Renal pelvis (tissue), 4 donors: ENCODE data around the gene LMF2. TPM values are rescaled to one million over a fixed set of nuclear protein-coding genes. Genes with fewer than 3 reads are reported as not detected.
A peak's percentile ranks its signal among the peaks of the same experiment; 100 is the strongest.
"Not testable (repeated sequence)": the region's sequence is repeated elsewhere in the genome, so short reads cannot be mapped to it uniquely, and the experiment has no call there.

Experiments used
- DNase-seq: peaks from one replicate; pipeline ENCODE4 v3.0.0-alpha.2; 2013
- polyA plus RNA-seq, 3 donors: library from polyadenylated mRNA; unstranded; fragments of 120-200 nt; gene quantifications; one replicate each; pipeline ENCODE4 v1.2.1, GENCODE V29; 2013; ENCODE audit not compliant: insufficient read length in 3 of 3

Gene LMF2
- polyA plus RNA-seq, 3 donors, result 47.3 to 61.5 (median 60.5) TPM

DNA sequence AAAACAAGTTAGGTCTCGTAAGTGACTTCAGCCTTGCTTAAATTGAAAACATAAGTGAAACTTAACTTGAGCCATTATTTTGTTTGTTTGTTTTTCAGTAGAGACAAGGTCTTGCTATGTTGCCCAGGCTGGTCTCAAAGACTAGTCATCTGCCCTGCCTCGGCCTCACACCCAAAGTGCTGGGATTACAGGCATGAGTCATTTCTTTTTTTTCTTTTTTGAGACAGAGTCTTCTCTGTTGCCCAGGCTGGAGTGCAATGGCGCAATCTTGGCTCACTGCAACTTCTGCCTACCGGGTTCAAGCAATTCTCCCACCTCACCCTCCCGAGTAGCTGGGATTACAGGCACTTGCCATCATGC, 34.1 kb upstream of the LMF2 start:
- DNase-seq, result not testable (repeated sequence)

DNA sequence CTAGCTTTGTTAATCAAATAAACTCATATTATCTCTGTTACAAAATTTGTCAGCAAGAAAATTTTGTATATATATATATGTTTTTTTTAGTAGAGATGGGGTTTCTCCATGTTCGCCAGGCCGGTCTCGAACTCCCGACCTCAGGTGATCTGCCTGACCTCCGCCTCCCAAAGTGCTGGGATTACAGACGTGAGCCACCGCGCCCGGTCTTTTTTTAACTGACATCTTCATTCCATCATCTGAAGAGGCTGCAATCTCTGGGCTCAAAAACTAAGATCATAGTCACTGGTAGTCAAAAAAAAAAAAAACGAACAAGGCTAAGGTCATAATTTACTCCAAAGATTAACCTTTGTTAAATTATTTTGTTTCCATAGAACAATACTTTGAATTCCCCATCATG, 32.9 kb upstream of the LMF2 start:
- DNase-seq, result no peak

DNA sequence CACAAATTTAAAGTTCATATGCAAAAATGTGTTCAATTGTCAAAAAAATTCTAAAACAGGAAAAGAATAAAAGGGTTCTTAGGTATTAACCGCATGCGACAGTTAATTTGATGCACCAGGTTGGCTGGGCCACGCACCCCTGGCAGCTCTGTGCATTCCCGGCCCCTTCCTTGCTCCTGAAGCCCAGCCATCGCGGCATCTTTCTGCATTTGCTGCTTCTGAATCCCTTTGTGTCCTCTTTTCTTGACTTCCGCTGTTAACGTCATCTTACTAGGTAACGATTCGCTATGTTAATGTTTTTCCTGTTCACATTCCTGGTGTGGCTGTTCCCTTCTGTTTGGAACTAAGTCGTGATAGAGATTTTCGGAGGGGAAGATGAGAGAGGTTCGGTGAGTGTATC, 30.3 kb upstream of the LMF2 start:
- DNase-seq, result no peak

DNA sequence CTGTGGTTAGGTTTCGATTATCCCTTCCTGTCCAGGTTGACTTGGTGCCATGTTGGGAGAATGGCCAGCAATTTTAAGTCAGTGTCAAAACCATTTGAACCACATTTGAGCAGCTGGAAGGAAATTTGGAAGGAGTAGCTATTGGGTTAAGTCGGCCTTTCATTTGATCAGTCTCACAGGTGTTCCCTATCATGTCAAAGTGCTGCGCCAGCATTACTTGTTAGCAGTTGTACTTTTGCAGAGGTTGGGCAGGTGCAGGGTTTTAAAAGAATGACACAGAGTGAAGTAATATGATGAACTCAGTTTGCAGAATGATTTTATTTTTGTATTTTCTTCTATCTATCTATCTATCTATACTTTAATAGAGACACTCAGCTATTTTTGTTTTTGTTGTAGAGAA, 28.7 kb upstream of the LMF2 start:
- no peak for DNase-seq

DNA sequence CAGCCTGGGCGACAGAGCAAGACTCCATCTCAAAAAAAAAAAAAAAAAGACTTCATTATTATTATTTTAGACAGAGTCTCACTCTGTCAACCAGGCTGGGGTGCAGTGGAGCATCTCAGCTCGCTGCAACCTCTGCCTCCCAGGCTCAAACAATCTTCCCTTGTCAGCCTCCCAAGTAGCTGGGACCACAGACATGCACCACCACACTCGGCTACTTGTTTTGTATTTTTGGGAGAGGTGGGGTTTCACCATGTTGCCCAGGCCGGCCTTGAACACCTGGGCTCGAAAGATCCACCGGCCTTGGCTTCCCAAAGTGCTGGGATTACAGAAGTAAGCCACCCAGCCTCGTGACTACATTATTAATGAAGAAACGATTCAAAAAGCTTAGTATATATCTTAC, 27.6 kb upstream of the LMF2 start:
- DNase-seq, result no peak

DNA sequence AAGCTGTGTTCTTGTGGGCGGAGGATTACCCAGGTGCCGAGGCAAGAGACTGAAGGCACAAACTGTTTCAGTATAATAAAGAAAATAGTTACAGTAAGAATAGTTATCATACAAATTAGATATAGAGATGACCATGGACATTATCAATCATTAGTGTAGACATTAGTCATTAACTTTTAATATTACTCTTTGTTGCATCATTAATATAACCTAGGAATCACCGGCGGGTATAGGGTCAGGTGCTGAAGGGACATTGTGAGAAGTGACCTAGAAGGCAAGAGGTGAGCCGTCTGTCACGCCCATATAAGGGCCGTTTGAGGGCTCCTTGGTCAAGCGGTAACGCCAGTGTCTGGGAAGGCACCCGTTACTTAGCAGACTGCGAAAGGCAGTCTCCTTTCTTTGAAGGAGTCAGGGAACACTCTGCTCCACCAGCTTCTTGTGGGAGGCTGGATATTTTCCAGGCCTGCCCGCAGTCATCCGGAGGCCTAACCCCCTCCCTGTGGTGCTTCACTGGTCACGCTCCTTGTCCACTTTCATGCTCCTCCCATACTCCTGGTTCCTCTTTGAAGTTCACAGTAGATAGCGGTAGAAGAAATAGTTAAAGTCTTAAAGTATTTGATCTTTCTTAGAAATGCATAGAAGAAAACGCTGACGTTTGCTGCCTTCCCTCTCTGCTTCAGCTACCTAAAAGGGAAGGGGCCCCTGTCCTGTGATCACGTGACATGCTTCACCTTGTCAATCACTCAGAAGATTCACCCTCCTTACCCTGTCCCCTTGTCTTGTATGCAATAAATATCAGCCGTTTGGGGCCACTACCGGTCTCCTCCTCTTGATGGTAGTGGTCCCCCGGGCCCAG, 26.6 kb upstream of the LMF2 start:
- DNase-seq, result not testable (repeated sequence)

DNA sequence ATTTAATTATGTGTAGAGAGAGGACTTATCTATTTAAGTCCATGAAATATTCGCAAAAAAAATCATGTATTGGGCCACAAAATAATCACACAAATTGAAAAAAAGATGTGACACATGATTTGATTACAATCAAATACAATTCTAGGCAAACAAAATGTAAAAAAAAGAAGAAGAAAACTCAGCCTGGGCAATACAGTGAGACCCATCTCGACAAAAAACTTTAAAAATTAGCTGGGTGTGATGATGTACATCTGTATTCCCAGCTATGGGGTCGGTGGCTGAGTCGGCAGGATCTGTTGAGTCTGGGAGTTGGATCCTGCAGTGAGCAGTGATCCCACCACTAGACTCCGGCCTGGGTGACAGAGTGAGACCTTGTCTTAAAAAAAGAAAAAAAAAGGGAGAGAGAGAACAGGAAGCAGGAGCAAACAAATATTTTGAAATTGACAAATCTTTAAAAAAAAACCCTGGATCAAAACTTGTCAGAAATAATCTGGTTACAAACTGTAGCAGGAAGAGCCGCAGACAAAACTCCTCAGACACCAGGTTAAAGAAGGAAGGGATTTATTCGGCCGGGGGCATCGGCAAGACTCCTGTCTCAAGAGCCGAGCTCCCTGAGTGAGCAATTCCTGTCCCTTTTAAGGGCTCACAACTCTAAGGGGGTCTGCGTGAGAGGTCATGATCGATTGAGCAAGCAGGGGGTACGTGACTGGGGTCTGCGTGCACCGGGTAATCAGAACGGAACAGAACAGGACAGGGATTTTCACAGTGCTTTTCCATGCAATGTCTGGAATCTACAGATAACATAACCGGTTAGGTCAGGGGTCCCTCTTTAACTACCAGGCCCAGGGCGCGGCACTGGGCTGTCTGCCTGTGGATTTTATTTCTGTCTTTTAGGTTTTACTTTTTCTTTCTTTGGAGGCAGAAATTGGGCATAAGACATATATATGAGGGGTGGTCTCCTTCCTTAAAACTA, 25.6 kb upstream of the LMF2 start:
- DNase-seq, result no peak

DNA sequence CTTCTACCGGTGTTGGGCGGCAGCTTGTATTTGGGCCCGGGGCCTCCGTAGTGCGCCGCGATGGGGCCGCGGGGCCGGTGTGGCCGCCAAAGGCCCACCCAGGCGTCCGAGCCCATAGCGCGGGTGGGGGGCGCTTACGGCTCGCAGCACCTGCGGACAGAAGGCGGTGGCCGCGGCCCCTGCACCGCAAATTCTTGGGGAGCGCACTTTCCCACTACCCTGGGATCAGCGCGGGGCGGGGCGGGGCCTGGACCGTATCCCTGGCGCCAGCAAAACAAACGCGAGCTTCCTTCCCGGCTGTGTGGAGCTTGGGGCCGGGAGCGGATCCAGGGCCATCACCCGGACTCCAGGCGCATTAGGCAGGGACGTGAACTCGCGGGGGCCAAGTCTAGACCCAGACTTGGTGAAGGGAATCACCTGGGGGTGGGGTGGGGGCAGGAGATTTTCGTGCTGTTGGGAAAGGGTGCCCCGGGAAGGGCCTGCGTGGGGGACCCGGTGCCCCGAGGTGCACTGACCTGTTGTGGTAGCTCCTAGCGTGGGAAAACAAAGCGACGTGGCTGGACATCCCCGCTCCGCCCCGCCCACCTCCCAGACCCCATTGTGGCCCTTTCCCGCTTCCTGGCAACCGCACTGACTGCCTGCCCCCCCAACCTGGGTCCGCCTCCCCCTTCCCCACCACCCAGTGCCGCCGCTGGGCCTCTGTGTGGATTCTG, 24.6 kb upstream of the LMF2 start:
- no peak for DNase-seq

DNA sequence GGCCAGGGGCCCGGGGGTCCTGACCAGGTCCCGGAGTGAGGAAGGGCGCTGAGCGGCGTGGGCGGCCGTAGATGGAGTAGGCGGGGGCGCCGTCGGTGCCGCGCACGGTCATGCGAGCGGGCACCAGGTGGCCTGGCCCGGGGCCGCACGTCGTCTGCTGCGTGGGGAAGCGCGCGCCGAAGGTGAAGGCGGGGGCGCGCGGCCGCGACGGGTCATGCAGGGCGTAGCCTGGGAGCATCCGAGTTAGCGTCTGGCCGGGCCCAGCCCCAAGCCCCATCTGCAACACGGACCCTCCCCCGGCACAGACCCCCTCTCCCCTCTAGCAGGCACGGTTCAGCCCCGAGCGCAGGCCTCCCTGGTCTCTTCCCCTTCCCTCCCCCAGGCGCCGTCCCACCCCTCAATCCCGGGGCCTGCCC, 24.1 kb upstream of the LMF2 start:
- no peak for DNase-seq

DNA sequence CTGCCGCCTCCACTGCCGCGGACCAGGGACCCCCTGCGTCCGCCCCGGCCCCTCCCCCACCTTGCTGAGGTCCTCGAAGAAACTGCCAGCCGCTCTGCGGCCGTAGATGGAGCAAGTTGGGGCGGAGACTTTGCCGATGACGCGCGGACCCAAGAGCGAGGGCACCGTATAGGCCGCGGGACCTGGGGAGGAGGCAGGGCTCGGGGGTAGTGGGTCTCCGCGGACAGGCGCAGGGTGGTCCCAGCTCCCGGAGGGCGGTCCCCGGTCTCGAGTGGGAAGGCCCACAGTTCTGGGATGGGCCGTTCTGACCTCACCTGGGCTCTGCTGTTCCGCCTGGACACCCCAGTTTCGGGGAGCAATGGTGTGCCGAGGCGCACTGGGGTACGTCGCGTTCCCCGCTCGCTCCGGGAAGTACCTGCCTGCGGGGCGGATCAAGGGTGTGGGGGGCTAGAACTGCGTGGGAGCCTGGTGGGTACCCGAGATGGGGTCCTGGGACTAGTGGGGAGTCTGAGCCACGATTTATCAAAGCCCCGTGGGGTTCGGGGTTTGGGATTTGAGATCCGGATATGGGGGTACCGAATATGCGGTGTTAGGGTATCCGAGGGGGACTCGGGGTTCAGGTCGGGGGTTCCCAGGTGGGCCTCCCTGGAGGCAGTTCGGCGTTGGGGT, 23.5 kb upstream of the LMF2 start:
- DNase-seq, result no peak

DNA sequence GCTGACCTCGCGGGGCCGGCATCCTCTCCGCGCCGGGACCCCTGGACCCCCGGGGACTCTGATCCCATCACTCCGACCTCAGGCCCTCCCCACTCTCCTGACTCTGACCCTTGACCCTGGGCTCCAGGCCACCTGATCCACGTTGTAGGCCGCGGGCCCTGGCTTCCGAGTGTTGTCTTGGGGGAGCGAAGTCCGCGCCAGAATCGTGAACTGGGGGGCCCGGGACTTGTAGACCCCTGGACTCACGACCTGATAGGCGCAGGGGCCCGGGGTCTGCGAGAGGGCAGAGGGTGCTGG, 23.0 kb upstream of the LMF2 start:
- DNase-seq, result no peak

DNA sequence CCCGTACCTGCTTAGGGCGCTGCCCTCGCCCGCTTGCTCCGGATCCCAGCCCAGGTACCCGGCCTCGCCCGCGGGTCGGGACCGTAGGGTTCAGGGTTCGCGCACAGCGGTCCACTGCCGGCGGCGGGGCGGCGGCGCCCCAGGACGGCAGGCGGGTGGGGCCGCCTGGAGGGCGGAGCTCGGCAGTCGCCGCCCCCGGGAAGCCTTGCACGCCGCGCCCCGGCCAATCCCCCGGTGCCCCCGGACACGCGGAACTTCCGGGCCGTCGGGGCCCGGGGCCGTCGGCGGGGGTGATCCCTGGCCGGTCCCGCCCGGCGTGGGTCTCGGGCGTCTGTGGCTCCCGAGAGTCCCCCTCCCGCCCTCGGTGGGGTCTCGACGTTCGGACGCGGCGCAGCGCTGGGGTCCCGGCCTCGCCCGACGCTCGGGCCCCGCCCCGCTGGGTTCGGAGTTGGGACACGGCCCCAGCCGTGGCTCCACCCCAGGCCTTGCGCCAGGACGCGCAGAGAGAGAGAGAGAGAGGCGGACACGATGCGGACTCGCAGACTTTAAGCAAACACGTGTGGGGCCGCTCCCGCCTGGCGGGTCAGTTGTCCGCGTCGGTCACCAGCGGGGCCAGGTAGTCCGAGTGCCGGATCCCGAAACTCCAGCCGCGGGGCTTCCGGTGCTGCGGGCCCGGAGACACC, 22.5 kb upstream of the LMF2 start, which contains the start of gene TYMP:
Gene TYMP, minus strand, starts transcription at position 116 of the 683 bp plus-strand sequence. CDS start 303 bp downstream, outside the sequence.
- no peak for DNase-seq

DNA sequence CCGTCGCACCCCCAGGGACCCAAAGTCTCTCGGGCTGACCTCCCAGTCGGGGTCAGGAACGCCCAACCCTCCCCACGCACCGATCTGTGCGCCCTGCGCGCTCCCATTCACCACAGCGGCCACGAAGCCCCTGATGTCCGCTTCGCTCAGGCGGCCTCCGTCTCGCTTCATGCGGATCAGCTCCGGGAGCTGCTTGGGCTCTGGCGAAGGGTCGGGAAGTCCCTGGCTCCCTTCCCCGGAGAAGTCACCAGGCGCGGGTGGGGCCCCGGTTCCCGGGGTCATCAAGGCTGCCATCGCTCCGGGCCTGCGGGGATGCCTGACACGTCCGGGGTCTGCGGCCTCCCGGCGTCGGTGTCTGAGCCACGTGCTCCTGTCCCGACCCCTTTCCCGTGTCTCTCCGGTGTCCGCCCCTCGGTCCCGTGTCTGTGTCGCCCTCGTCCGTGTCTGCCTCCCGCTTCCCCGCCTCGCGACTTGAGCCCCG, 22.0 kb upstream of the LMF2 start:
- DNase-seq, result no peak

DNA sequence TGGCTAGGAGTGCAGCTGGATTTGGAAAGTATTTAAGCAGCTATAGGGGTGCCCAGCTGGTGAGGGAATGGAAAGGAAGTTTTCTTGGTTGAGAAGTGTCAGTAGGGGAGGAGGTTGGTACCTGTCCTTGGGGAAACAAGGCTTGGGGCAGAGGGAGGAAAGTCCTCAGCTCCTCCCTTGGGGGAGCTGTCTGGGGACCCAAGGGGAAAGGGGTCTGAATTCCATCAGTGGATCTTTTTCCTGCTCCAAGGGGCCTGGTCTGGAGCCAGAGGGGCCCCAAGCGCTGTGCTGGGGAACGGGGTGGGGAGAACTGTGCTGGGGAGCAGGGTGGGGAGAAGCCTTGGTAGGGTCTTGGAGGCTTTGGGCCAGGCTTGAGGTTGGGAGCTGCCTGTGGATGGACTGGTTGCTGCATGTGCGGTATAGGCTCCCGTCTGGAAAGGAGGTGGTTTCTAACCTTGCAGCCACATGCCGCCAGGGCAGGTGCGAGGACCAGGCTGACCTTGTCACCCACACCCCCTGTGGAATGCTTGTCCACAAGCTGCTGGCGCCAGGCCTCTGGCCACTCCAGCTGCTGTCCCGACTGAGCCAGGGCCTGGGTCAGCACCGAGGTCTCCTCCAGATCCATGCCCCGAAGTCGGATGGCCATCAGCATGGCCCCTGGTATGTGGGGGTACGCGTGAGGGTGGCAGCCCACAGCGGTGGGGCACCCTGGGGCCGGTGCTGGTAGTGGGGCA, 21.3 kb upstream of the LMF2 start:
- no peak for DNase-seq

DNA sequence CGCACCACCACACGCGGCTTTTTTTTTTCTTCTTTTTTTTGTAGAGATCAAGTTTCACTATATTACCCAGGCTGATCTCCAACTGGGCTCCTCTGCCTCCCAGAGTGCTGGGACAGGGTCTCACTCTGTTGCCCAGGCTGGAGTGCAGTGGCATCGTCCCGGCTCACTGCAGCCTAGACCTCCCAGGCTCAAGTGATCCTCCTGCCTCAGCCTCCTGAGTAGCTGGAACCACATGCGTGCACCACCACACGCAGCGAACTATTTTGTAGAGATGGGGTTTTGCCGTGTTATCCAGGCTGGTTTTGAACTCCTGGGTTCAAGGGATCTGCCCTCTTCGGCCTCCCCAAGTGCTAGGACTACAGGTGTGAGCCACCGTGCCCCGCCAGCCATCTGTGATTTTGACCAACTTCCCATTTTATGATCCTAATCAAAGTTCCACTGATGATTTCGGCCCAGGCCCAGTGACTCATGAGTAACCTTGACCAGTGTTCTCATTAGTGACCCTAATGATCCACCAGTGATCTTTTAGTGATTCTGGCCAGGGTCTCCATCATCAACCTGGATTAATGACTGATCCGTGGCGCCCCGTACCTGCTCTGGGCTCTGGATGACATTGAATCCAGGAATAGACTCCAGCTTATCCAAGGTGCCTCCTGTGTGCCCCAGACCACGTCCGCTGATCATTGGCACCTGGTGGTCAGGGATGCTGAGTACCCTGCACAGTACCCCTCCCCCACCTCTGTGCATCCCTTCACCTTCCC, 20.6 kb upstream of the LMF2 start:
- DNase-seq, result no peak

DNA sequence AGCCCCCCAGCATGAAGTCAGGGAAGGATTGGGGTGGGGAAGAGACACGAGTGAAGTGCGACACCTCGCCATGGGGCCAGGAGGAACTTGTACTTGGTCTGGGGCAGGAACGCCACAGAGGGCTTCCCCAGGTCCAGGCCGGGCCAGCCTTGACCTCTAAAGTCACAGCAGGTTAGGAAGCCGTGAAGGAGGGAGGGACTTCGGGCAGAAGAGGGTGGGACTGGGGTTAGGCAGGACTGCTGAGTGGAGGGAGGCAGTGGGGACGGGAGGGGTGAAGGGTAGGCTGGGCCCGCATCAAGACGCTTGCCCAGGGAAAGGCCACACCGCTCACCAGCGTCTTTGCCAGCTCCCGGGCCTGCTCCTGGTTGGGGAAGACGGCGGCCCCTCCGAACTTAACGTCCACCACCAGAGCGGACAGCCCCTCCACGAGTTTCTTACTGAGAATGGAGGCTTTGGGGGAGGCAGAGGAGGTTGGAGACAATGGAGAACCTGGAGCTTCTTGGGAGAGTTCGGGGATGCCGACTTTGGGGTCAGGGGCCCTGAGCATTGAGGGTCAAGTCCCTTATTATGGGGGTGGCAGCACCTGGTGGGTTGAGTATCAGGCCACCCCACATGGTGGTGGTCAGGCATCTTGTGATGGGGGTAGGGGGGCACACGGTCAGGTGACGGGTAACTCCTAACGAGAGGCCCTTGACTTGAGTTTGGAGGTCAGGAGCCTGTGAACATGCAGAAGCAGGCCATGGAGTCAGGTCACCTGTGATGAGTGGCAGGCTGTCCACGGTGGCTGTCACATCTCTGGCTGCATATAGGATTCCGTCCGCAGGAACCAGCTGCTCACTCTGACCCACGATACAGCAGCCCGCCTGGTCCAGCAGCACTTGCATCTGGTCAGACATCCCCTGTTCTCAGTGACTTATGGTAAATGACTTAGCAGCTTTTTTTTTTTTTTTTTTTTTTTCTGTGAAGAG, 19.6 kb upstream of the LMF2 start:
- DNase-seq, result no peak

DNA sequence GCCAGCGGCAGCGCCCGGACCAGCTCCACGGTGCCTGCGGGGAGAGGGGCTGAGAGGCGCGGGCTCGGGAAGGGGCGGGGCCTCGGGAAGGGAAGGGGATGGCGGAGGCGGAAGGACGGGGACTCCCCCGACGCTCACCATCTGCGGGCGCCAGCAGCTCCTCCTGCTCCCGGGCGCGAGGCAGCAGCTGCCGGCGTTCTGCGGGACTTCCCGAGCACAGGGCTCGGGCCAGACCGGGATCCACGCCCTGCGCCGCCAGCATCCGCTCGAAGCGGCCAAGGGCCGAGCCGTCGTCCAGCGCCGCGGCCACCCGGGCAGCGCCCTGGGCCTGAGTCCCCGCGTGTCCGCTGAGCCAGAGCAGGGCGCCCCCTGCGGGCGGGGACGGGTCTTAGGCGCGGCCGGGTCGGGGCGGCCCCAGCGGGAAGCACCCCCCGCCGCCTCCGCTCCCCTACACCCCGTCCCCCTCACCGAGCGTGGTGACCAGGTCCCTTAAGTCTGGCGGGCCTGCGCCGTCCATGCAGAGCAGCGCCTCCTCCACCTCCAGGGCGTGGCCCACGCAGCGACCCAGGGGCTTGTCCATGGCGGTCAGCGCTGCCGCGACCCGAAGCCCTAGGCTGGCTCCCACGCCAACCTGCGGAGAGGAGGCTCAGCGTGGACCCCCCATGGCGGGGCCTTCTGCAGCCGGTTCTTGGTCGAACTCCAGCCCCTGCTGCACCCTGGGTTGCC, 18.8 kb upstream of the LMF2 start:
- DNase-seq, result peak; percentile 73

DNA sequence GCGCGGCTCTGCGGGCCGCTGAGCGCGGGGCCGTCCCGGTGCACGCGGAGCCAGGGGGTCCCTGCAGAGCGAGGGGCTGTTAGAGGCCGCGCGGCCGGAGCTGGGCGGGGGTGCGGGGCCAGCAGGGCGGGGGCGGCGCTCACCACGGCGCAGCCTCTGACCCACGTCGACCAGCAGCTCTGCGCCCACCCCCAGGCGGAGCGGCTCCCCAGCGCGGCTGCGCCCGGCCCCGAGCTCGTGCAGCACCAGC, 18.3 kb upstream of the LMF2 start:
- DNase-seq, result no peak
